Stimulated activated CD8-positive, alpha-beta memory T cell treated with anti-CD3 and anti-CD28 coated beads, Interleukin-15, amount 100 ng/mL, for 48 hours (primary cell): ENCODE measurements around the gene RBM3.
A peak's percentile ranks its signal among the peaks of the same experiment; 100 is the strongest.
"Not testable (repeated sequence)": the region's sequence is repeated elsewhere in the genome, so short reads cannot be mapped to it uniquely, and the experiment has no call there.

Source experiments
- DNase-seq, 2 donors: peaks; one replicate each; pipeline ENCODE4 v3.0.0-alpha.2; 2020; ENCODE audit warnings: low read depth in 2 of 2

Gene RBM3

DNA sequence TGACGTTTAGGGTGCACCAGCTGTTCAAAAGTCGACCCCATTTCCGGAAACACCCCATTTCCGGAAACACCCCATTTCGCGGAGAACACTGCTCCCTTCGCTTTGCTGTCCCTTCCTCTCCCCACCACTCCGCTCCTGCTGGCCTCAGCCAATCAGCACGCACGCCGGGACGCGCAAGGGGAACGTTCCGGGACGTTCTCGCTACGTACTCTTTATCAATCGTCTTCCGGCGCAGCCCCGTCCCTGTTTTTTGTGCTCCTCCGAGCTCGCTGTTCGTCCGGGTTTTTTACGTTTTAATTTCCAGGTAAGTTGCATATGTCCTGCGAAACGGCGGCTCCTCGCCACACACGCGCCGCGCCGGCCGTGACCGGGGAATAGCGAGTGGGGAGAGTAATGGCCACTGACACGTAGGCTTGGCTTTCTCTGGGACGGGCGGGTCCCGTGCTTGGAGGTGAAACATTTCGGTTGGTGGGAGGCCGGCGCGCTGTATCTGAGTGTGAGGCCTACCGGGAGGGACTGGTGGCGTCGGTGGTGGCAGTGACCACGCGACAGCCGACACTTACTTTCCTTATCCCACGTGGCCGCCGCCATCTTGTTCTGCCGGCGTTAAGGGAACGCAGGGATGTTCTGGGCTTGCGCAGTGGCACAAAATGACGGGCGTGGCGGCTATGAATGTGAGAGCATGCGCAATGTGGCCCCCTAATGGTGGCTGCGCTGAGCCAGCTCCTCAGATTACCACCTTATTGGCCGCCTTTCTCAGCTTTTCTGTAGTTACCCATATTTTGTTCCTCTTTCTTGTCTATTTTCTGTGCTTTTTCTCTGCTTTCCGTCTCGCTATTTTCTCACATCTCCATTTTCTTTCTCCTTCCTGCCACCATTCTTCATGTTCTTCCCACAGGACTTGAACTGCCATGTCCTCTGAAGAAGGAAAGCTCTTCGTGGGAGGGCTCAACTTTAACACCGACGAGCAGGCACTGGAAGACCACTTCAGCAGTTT is at the start of gene RBM3:
Gene RBM3 (plus strand): TSS at position 215 of the 997 bp plus-strand sequence. CDS start 697 bp downstream, at position 912.
- DNase-seq, result peak; percentile 84 to 86

DNA sequence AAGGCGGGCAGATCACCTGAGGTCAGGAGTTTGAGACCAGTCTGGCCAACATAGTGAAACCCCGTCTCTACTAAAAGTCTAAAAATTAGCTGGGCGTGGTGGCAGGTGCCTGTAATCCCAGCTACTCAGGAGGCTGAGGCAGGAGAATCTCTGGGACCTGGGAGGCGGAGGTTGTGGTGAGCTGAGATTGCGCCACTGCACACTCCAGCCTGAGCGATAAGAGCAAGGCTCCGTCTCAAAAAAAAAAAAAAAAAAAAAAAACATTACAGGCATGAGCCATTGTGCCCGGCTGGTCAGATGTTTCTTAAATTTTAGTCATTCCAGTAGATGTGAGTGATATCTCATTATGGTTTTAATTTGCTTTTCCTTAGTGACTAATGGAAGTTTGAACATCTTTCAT is 48.4 kb upstream of the RBM3 start:
- not testable (repeated sequence) for DNase-seq

GRCh38 chrX:48530736-48531135 is 43.5 kb upstream of the RBM3 start:
- DNase-seq, result no peak

- no peak for DNase-seq
These were observed 42.8 kb upstream of the RBM3 start for GRCh38 chrX:48531358-48531959.

- no peak for DNase-seq
These were observed 42.1 kb upstream of the RBM3 start for GRCh38 chrX:48532161-48532560.

DNA sequence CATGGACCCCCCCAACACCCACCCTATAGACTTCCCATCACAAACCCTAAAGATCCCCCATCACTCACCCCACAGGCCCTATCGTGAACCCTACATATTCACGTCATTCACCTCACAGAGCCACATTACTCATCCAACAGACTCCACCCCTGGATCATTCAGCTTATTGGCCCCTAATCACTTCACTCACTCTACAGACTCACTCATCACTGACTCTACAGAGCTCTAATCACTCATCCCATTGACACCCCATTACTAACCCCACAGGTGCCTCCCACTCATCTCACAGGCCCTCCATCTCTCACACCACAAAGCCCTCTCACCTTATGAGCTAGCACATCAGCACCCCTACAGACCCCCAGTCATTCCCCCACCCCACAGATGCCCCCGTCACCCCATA is 41.1 kb upstream of the RBM3 start:
- no peak for DNase-seq

- no peak for DNase-seq
These were observed 35.5 kb upstream of the RBM3 start for GRCh38 chrX:48538641-48539344.

DNA sequence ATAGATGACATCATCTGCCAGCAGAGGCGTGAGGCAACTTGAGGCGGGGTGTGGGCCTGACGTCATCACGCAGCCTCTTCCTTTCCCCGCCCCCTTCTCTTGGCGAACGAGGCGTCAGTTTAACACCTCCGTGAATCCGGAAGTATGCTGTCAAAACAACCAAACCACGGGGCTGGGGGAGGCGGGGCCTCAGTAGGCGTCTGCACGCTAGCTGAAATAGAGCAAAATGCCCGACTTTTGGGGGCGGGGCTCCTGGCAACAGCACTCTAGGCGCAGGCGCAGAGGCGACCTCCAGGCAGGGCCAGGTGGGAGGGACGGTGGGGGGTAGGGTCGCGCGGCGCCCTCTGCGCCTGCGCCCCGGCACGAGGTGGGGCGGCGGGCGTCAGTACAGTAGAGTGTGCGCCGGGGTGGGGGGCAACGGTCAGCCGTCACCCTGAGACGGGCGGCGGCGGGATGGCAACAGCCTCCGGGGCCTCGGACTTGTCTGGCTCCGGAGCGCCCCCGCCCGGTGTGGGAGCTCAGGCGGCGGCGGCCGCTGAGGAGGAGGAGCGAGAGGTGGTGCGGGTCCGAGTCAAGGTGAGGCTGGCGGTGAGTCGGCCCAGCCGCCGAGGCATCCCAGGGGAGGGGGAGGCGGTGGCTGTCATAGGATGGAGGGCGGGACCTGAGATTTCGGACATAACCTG is 34.8 kb upstream of the RBM3 start, which contains the start of gene TBC1D25:
Gene TBC1D25 (plus strand): TSS at position 370 of the 683 bp plus-strand sequence. CDS start 84 bp downstream, at position 454.
- peak; percentile 91 to 95 for DNase-seq

- DNase-seq, result peak; percentile 14 to 24
These were observed 34.3 kb upstream of the RBM3 start for GRCh38 chrX:48540028-48540375.

DNA sequence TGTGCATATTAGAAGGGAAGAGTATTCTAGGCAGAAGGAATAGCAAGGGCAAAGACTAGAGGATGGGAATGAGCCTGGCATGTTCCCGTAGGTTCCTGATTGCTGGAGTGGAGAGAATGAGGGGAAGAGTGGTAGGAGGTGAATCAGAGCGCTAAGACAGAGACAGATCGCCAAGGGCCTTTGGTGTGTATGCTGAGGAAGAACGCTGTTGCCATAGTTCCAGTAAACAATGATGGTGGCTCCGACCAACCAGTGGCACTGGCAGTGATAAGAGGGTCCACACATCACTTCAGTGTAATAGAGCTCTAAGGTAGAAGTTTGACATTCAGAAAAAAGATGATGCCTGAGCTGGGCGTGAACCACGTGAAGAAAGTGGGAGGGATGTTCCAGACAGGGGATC is 33.8 kb upstream of the RBM3 start:
- DNase-seq, result no peak

GRCh38 chrX:48541140-48541814 is 33.0 kb upstream of the RBM3 start:
- DNase-seq, result no peak

GRCh38 chrX:48548871-48549270 is 25.4 kb upstream of the RBM3 start:
- no peak for DNase-seq

GRCh38 chrX:48555731-48556325 is 18.5 kb upstream of the RBM3 start:
- DNase-seq, result not testable (repeated sequence)

- no peak for DNase-seq
These were observed 16.0 kb upstream of the RBM3 start for GRCh38 chrX:48558271-48558670.

DNA sequence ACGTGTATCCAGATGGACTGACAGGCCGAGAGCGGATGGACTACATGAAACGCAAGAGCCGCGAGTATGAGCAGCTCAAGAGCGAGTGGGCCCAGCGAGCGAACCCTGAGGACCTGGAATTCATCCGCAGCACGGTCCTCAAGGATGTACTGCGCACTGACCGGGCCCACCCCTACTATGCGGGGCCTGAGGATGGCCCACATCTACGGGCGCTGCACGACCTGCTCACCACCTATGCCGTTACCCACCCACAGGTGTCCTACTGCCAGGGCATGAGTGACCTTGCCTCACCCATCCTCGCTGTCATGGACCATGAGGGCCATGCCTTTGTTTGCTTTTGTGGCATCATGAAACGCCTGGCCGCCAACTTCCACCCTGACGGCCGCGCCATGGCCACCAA is 14.6 kb upstream of the RBM3 start:
- no peak for DNase-seq

- no peak for DNase-seq
These were observed 14.2 kb upstream of the RBM3 start for GRCh38 chrX:48560056-48560455.

DNA sequence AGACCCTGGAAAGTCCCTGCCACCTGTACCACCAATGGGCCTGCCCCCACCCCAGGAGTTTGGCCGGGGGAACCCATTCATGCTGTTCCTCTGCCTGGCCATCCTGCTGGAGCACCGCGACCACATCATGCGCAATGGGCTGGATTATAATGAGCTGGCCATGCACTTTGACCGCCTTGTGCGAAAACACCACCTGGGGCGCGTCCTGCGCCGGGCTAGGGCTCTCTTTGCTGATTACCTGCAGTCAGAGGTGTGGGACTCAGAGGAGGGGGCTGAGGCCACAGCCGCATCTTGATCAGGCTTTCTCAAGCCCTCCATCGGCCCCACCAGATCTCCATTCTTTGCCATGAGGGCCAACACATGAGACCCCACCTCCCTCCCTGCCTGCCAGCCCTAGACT is 13.6 kb upstream of the RBM3 start:
- no peak for DNase-seq

GRCh38 chrX:48569958-48570357 is 4.3 kb upstream of the RBM3 start:
- no peak for DNase-seq

DNA sequence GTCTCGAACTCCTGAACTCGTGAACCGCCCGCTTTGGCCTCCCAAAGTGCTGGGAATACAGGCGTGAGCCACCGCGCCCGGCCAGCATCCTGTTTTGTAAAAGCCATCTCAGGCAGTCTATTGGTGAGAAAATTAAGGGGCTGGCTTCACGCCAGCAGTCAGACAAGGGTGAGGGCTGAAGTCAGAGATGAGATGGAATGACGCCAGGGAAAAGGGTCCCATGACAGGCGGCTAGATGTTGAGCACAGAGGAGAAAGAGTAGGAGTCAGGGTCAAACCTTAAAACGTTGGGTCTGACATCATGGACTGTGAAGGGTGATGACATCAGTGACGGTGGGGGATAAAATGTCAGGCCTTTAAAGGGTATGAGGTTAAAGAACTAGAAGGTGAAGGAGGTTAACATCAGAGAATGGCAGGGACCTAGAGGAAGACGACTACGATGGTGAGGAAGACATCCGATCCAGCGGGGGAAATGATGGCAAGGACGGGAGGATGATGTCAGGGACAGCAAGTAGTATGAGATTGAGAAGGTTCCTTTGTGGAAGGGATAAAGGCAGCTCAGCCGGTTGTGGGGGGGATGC is 504 bp upstream of the RBM3 start:
- DNase-seq, result no peak

DNA sequence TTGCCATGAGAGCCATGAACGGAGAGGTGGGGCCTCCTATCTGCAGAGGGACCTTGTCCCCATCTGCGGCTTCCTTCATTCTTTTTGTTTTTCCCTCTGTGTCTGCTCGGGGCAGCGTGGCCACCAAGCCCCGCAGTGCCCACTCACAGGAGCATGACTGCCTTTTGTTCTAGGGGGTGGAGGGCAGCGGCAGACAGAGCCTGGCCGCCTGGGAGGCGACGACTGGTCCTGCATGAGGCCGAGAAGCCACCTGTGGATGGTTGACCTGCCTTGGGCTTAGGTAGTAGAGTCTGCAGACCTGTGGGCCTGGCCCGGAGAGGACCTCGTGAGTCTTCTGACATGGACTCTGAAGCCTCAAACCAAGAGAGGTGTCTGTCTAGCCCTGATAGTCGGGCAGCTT is 1.4 kb downstream of the RBM3 start:
- no peak for DNase-seq
